Testis (tissue), 2 donors: ENCODE measurements around the gene PTDSS2.

Experiments
- CTCF ChIP-seq, 3 experiments: fragments of 450-650 bp in 2 of 3; fragments of 200-600 bp in 1 of 3; sonication (generic) in 1 of 3; IDR thresholded peaks; one replicate each; pipeline ENCODE4 v1.5.1; 2016 to 2019; ENCODE audit warnings: antibody characterized with exemption in 3 of 3, mild to moderate bottlenecking in 2 of 3, moderate library complexity in 1 of 3
- POLR2A ChIP-seq: fragments of 450-650 bp; IDR thresholded peaks from one replicate; pipeline ENCODE4 v1.6.1; 2017; ENCODE audit warnings: antibody characterized with exemption, mild to moderate bottlenecking, moderate library complexity

DNA sequence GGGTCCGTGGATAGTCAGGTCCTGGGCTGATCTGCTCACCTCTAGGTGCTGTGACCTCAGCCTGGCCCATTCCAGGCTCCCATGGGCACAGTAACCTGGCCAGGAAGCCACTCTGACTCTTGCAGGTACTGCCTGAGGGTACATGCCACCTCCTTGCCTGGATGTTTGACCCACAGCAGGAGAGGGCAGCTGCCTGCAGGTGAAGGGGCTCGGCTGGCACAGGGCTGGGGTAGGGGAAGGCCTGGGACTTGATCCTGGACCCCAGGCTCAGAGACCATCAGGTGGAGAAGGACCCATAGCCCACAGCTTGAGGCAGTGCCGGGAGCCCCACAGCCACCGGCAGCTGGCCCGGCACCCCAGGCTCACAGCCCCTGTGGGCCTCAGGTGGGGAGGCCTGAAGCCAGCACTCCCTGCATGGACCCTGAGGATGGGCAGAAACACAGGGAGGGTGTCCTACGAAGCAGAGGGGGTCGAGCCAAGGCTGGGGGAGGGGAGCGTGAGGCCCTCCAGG, 89.9 kb downstream of the PTDSS2 start:
- TF ChIP-seq CTCF (IDR thresholded peaks at IDR 0.05) (no peak), POLR2A (no peak)
